Astrocyte (in vitro differentiated cells and primary cell): ENCODE data around the gene CDC42BPG. TPM values are rescaled to one million over a fixed set of nuclear protein-coding genes. Genes with fewer than 3 reads are reported as not detected.
A peak's percentile ranks its signal among the peaks of the same experiment; 100 is the strongest.

Source experiments
- DNase-seq: peaks from one replicate; pipeline ENCODE4 v3.0.0-alpha.2; 2010; ENCODE audit warnings: low read depth
- FAIRE-seq: peaks from 2 replicates; lab custom pipeline; 2011; peaks lifted over from hg19 to GRCh38; lab: Jason Lieb, UNC
- H2AFZ ChIP-seq: 2 replicates; pipeline ENCODE4 v1.6.0; 2012; ENCODE audit warnings: low read depth, low read length, inconsistent platforms
- H3K27ac ChIP-seq: 2 replicates; pipeline ENCODE4 v1.5.1; 2011; ENCODE audit warnings: low read depth, low read length, inconsistent platforms
- H3K27me3 ChIP-seq: 2 replicates; pipeline ENCODE4 v1.6.0; 2011; ENCODE audit warnings: low read length, inconsistent platforms; ENCODE audit not compliant: insufficient read depth
- H3K36me3 ChIP-seq: 2 replicates; pipeline ENCODE4 v1.5.1; 2011; ENCODE audit warnings: low read length, inconsistent platforms; ENCODE audit not compliant: insufficient read depth
- H3K4me1 ChIP-seq: 2 replicates; pipeline ENCODE4 v1.5.1; 2011; ENCODE audit warnings: low read length, inconsistent platforms; ENCODE audit not compliant: insufficient read depth
- H3K4me2 ChIP-seq: 2 replicates; pipeline ENCODE4 v1.6.0; 2012; ENCODE audit warnings: low read length, inconsistent platforms
- H3K4me3 ChIP-seq: 2 replicates; pipeline ENCODE4 v1.5.1; 2011; ENCODE audit warnings: low read depth, mild to moderate bottlenecking, low read length, inconsistent platforms; ENCODE audit not compliant: insufficient read depth
- H3K79me2 ChIP-seq: 2 replicates; pipeline ENCODE4 v1.6.0; 2012; ENCODE audit warnings: mild to moderate bottlenecking, low read length, inconsistent platforms; ENCODE audit not compliant: insufficient read depth
- H3K9ac ChIP-seq: 2 replicates; pipeline ENCODE4 v1.6.0; 2012; ENCODE audit warnings: mild to moderate bottlenecking, low read length, inconsistent platforms
- H3K9me3 ChIP-seq: 2 replicates; pipeline ENCODE4 v1.5.1; 2012; ENCODE audit warnings: low read depth, mild to moderate bottlenecking, low read length, inconsistent platforms; ENCODE audit not compliant: insufficient read depth
- H4K20me1 ChIP-seq: 2 replicates; pipeline ENCODE4 v1.6.0; 2012; ENCODE audit warnings: low read length, inconsistent platforms; ENCODE audit not compliant: insufficient read depth
- H3K27ac Mint-ChIP-seq: one replicate; pipeline ENCODE4 v1.8.0; 2021; ENCODE audit warnings: mild to moderate bottlenecking, mixed read lengths; ENCODE audit not compliant: unreplicated experiment
- H3K27me3 Mint-ChIP-seq: one replicate; pipeline ENCODE4 v1.8.0; 2021; ENCODE audit warnings: low read depth, mixed read lengths; ENCODE audit not compliant: unreplicated experiment
- H3K36me3 Mint-ChIP-seq: one replicate; pipeline ENCODE4 v1.8.0; 2021; ENCODE audit warnings: low read depth, mixed read lengths; ENCODE audit not compliant: unreplicated experiment
- H3K4me1 Mint-ChIP-seq: one replicate; pipeline ENCODE4 v1.8.0; 2021; ENCODE audit warnings: low read depth, mixed read lengths; ENCODE audit not compliant: unreplicated experiment
- H3K4me3 Mint-ChIP-seq: one replicate; pipeline ENCODE4 v1.8.0; 2021; ENCODE audit warnings: mild to moderate bottlenecking, moderate library complexity, mixed read lengths; ENCODE audit not compliant: unreplicated experiment
- H3K9me3 Mint-ChIP-seq: one replicate; pipeline ENCODE4 v1.8.0; 2021; ENCODE audit warnings: mild to moderate bottlenecking, mixed read lengths; ENCODE audit not compliant: unreplicated experiment
- EZH2 ChIP-seq: IDR thresholded peaks from 2 replicates; pipeline ENCODE4 v1.6.1; 2012; ENCODE audit warnings: mild to moderate bottlenecking, low read length, inconsistent platforms; ENCODE audit not compliant: insufficient read depth
- total RNA-seq: library from RNA; stranded (reverse); gene quantifications from 2 replicates; pipeline ENCODE4 v1.2.1, GENCODE V29; 2021
- TF ChIP-seq, protein P1 (sequence below): IDR thresholded peaks from 2 replicates; pipeline ENCODE4 v1.5.1; 2011; ENCODE audit warnings: low read depth, mild to moderate bottlenecking, inconsistent platforms, low read length, moderate library complexity; ENCODE audit not compliant: insufficient read depth

The CDC42BPG gene
- total RNA-seq, 1 donor from 2014 or later, result 4.6 TPM

DNA sequence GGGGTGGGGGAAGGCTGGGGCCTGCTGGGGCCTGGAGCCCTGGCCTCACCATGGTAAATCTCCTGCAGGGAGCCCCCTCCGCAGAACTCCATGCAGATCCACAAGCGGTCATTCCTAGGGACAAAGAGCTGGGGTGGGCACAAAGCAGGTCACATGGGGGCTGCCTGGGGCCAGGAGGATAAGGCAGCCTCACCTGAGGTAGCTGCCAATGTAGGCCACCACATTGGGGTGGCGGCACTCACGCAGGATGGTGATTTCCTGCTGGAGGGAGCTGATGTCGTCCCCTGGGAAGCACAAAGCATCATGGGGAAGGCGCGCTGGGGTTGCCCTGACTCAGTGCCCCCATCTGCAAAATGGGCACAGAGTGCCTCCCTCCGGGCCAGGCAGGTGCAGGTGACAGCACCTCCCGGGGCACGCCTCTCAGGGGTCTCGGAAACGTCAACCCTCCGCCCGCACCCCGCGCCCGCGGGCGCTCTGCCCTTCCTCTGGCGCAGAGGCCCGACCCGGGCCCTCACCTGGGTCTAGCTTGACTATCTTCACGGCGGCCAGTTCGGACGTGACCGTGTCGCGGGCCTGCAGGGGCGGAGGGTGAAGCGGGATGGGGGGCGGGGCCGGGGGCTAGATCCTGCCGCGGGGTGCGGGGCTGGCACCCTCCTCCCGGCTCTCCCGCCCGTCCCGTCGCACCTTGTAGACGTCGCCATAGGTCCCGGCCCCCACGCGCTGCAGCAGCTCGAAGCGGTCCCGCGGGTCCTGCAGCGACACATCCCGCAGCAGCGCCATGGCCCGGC is 41.9 kb downstream of the CDC42BPG start:
- peaks cover 2% of the 10 kb centered on the region for H3K4me1 Mint-ChIP-seq
- H3K4me2 ChIP-seq, result peak overlapping the region; percentile 91
- peaks cover 2% of the 10 kb centered on the region for H3K36me3 ChIP-seq
- peak overlapping the region; percentile 68 for H3K9ac ChIP-seq
- peak overlapping the region; percentile 69 for H2AFZ ChIP-seq
- H3K4me3 ChIP-seq, result peak overlapping the region; percentile 49
- H3K36me3 Mint-ChIP-seq, result peaks cover 7% of the 10 kb centered on the region
- peak overlapping the region; percentile 66 for H3K4me3 Mint-ChIP-seq
- peaks cover 9% of the 10 kb centered on the region for H3K4me1 ChIP-seq
- H3K9me3 Mint-ChIP-seq, result no peaks in the 10 kb centered on the region
- FAIRE-seq (no peak), DNase-seq (no peak)
- no peaks in the 10 kb centered on the region for H3K27me3 ChIP-seq
- no peaks in the 10 kb centered on the region for H3K27me3 Mint-ChIP-seq
- no peak overlapping the region for H3K27ac Mint-ChIP-seq
- H3K27ac ChIP-seq, result no peak overlapping the region
- H3K9me3 ChIP-seq, result no peaks in the 10 kb centered on the region
- peaks cover 15% of the 10 kb centered on the region for H4K20me1 ChIP-seq
- TF ChIP-seq, protein P1, sequence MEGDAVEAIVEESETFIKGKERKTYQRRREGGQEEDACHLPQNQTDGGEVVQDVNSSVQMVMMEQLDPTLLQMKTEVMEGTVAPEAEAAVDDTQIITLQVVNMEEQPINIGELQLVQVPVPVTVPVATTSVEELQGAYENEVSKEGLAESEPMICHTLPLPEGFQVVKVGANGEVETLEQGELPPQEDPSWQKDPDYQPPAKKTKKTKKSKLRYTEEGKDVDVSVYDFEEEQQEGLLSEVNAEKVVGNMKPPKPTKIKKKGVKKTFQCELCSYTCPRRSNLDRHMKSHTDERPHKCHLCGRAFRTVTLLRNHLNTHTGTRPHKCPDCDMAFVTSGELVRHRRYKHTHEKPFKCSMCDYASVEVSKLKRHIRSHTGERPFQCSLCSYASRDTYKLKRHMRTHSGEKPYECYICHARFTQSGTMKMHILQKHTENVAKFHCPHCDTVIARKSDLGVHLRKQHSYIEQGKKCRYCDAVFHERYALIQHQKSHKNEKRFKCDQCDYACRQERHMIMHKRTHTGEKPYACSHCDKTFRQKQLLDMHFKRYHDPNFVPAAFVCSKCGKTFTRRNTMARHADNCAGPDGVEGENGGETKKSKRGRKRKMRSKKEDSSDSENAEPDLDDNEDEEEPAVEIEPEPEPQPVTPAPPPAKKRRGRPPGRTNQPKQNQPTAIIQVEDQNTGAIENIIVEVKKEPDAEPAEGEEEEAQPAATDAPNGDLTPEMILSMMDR, result no peak
- TF ChIP-seq EZH2, result no peak
- no peaks in the 10 kb centered on the region for H3K79me2 ChIP-seq

DNA sequence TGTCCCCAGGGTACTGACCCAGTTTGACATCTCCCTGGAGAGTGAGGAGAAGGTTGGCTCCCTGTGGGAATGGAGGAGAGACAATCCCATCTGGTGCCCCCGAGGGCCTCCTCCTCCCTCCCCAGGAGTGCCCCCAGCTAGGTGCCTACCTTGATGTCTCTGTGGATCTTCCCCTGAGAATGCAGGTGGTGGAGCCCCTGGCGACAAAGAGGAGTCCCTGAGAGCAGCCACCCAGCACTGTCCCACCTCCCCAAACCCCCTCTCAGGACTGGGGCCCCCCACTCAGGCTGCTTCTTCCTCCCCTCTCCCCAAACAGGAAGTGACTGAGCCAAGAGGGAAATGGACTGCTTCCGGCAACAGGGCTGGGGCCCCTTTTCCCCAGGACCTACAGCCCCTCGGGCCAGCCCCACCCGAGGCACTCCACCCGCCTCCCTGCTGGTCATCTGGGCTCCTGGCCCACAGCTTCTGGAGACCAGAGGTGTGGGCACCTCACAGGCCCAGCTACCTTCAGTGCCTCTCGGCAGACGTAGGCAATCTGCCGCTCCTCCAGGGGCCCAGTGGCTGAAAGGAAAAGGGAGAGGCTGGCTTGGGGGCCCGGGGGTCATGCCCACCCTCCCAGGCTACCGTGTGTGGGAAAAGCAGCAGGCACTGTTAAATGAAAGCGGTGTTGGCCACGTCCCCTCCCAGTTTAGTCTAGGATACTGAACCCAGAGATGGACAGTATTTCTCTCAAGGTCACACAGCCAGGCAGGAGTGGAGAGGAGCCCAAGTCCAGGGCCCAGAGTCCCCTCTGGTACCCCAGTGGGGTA is 42.7 kb downstream of the CDC42BPG start:
- Histone ChIP-seq H3K27ac (no peak overlapping the region), H3K4me3 (peak overlapping the region; percentile 49), H3K4me1 (peaks cover 9% of the 10 kb centered on the region), H3K27me3 (no peaks in the 10 kb centered on the region), H4K20me1 (peaks cover 10% of the 10 kb centered on the region), H3K9me3 (no peaks in the 10 kb centered on the region), H3K4me2 (peak overlapping the region; percentile 91), H3K36me3 (peaks cover 2% of the 10 kb centered on the region), H3K79me2 (no peaks in the 10 kb centered on the region), H2AFZ (no peak overlapping the region), H3K9ac (peak overlapping the region; percentile 68)
- H3K27ac Mint-ChIP-seq, result no peak overlapping the region
- DNase-seq, result no peak
- TF ChIP-seq EZH2, result no peak
- TF ChIP-seq, protein P1, result no peak
- peaks cover 7% of the 10 kb centered on the region for H3K36me3 Mint-ChIP-seq
- peak overlapping the region; percentile 66 for H3K4me3 Mint-ChIP-seq
- peaks cover 2% of the 10 kb centered on the region for H3K4me1 Mint-ChIP-seq
- H3K27me3 Mint-ChIP-seq, result no peaks in the 10 kb centered on the region
- FAIRE-seq, result no peak
- H3K9me3 Mint-ChIP-seq, result no peaks in the 10 kb centered on the region
